NB4 (cell line): Measurements from ENCODE around the gene UBA1.

Experiments
- DNase-seq: peaks from one replicate; pipeline ENCODE4 v3.0.0; 2010; ENCODE audit warnings: low read depth
- H3K4me3 ChIP-seq: one replicate; pipeline ENCODE4 v1.5.1; 2011; ENCODE audit warnings: mild to moderate bottlenecking, low read depth, low read length, moderate library complexity
- CTCF ChIP-seq: IDR thresholded peaks from one replicate; pipeline ENCODE4 v1.5.1; 2012; ENCODE audit warnings: low read depth, low read length
- MAX ChIP-seq: IDR thresholded peaks from 2 replicates; pipeline ENCODE4 v1.6.1; 2011; ENCODE audit warnings: low read depth, low read length
- MYC ChIP-seq: IDR thresholded peaks from 2 replicates; pipeline ENCODE4 v1.6.1; 2011; ENCODE audit warnings: low read depth, low read length
- POLR2A ChIP-seq: IDR thresholded peaks from 2 replicates; pipeline ENCODE4 v1.6.1; 2011; ENCODE audit warnings: mild to moderate bottlenecking; ENCODE audit not compliant: insufficient read length; ENCODE audit errors: extremely low read depth

UBA1 gene

GRCh38 chrX:47176101-47176740 lies 17.4 kb upstream of the UBA1 start:
- no peak overlapping the region for H3K4me3 ChIP-seq

GRCh38 chrX:47177079-47177478 lies 16.6 kb upstream of the UBA1 start:
- no peak for DNase-seq
- H3K4me3 ChIP-seq, result no peak overlapping the region
- no peak for TF ChIP-seq MAX
- no peak for TF ChIP-seq MYC
- no peak for TF ChIP-seq POLR2A
- TF ChIP-seq CTCF, result no peak

More at GRCh38 chrX:47176101-47176740, 17.4 kb upstream of the UBA1 start:
- no peak for DNase-seq
- TF ChIP-seq POLR2A, result no peak

GRCh38 chrX:47178337-47178736 lies 15.3 kb upstream of the UBA1 start:
- TF ChIP-seq CTCF (no peak), MAX (no peak)
- H3K4me3 ChIP-seq, result no peak overlapping the region
- DNase-seq, result no peak

- DNase-seq, result no peak
- H3K4me3 ChIP-seq, result no peak overlapping the region
- TF ChIP-seq MAX (no peak), CTCF (no peak), POLR2A (no peak), MYC (no peak)
These were observed 14.3 kb upstream of the UBA1 start for GRCh38 chrX:47179221-47179927.

GRCh38 chrX:47179928-47180255 lies 13.7 kb upstream of the UBA1 start:
- TF ChIP-seq MAX, result no peak
- no peak for TF ChIP-seq CTCF
- TF ChIP-seq MYC, result no peak
- no peak for TF ChIP-seq POLR2A
- DNase-seq, result no peak

GRCh38 chrX:47180346-47180745 lies 13.3 kb upstream of the UBA1 start:
- no peak for DNase-seq
- no peak overlapping the region for H3K4me3 ChIP-seq
- TF ChIP-seq MYC (no peak), MAX (no peak), CTCF (no peak), POLR2A (no peak)

More at GRCh38 chrX:47179928-47180255, 13.7 kb upstream of the UBA1 start:
- no peak overlapping the region for H3K4me3 ChIP-seq
